HepG2 (cell line): Measurements from ENCODE around the gene CAMTA1. TPM values are rescaled to one million over a fixed set of nuclear protein-coding genes. Genes with fewer than 3 reads are reported as not detected.

Experiments
- ATAC-seq: fragments of 200-7000 bp; cut with Tn5 transposase; 3 replicates; pipeline ENCODE4 v1.9.1; 2020; ENCODE audit warnings: mild to moderate bottlenecking, moderate library complexity
- BruUV-seq: library from RNA; stranded (reverse); fragments of 400-500 nt; replicated peaks from 2 replicates; lab custom pipeline; 2021; lab: Mats Ljungman, UMichigan
- CTCF ChIA-PET: fragments of 300-600 bp; formaldehyde crosslinking; extraction: SDS; loops from one replicate; lab custom pipeline; 2021; ENCODE audit warnings: low total read pairs, inconsistent platforms, low intra/inter-chr PET ratio; lab: Yijun Ruan, JAX
- POLR2A ChIA-PET: fragments of 350-600 bp; sonication (Branson Sonifier 250); formaldehyde crosslinking; loops from one replicate; lab custom pipeline; 2020; ENCODE audit warnings: antibody characterized with exemption, inconsistent platforms; lab: Yijun Ruan, JAX
- DNase-seq: peaks from one replicate; pipeline ENCODE4 v3.0.0-alpha.2; 2015; ENCODE audit warnings: low spot score
- FAIRE-seq: peaks from 3 replicates; lab custom pipeline; 2011; peaks lifted over from hg19 to GRCh38; lab: Jason Lieb, UNC
- H2AFZ ChIP-seq: one replicate; pipeline ENCODE4 v1.6.1; 2011; ENCODE audit warnings: low read length, inconsistent platforms
- H3K27ac ChIP-seq: fragments of 300-600 bp; 3 replicates; pipeline ENCODE4 v1.8.0; 2011; ENCODE audit warnings: mixed run types, mild to moderate bottlenecking, mixed read lengths, low read length, inconsistent platforms; ENCODE audit not compliant: insufficient read depth; ENCODE audit errors: extremely low read length
- H3K27me3 ChIP-seq, 2 experiments: fragments of 200-600 bp in 1 of 2; 2 replicates in 1 of 2; 3 replicates in 1 of 2; pipeline versions ENCODE4 v1.6.0 to v1.8.0; 2011; ENCODE audit warnings: low read length in 2 of 2, mild to moderate bottlenecking in 2 of 2, moderate library complexity in 2 of 2, inconsistent platforms in 1 of 2; ENCODE audit not compliant: insufficient read depth in 2 of 2, control insufficient read depth in 1 of 2
- H3K36me3 ChIP-seq, 2 experiments: fragments of 200-600 bp in 1 of 2; replicated peaks in 1 of 2; 2 replicates in 1 of 2; 3 replicates in 1 of 2; pipeline versions ENCODE4 v1.5.1 to v1.8.0; 2011; ENCODE audit warnings: low read length in 2 of 2, inconsistent platforms in 1 of 2; ENCODE audit not compliant: insufficient read depth in 2 of 2, control insufficient read depth in 1 of 2
- H3K4me1 ChIP-seq: 2 replicates; pipeline ENCODE4 v1.5.1; 2012; ENCODE audit warnings: low read length, inconsistent platforms; ENCODE audit not compliant: insufficient read depth
- H3K4me2 ChIP-seq: 2 replicates; pipeline ENCODE4 v1.6.0; 2011; ENCODE audit warnings: low read depth, low read length, inconsistent platforms
- H3K4me3 ChIP-seq, 3 experiments: fragments of 200-600 bp in 1 of 3; sonication (generic), shearing (Covaris generic) in 1 of 3; replicated peaks in 1 of 3; 2 replicates each; pipeline ENCODE4 v1.5.1; 2011 to 2016; ENCODE audit warnings: low read length in 3 of 3, inconsistent platforms in 2 of 3, low read depth in 2 of 3, mild to moderate bottlenecking in 2 of 3, control low read depth in 1 of 3, mixed read lengths in 1 of 3; ENCODE audit not compliant: insufficient read depth in 1 of 3
- H3K79me2 ChIP-seq: one replicate; pipeline ENCODE4 v1.6.1; 2011; ENCODE audit warnings: low read length, inconsistent platforms; ENCODE audit not compliant: insufficient read depth
- H3K9ac ChIP-seq: 2 replicates; pipeline ENCODE4 v1.6.0; 2011; ENCODE audit warnings: mild to moderate bottlenecking, low read depth, low read length, inconsistent platforms; ENCODE audit not compliant: insufficient read depth
- H3K9me3 ChIP-seq: 2 replicates; pipeline ENCODE4 v1.5.1; 2012; ENCODE audit warnings: mild to moderate bottlenecking, low read length
- H4K20me1 ChIP-seq: 2 replicates; pipeline ENCODE4 v1.6.0; 2011; ENCODE audit warnings: inconsistent platforms, mild to moderate bottlenecking, low read length, moderate library complexity; ENCODE audit not compliant: insufficient read depth
- AGO2 ChIP-seq: fragments of 200-400 bp; formaldehyde crosslinking; optimal IDR thresholded peaks from 2 replicates; pipeline ENCODE3; 2017; ENCODE audit warnings: mild to moderate bottlenecking, low read depth, low read length, moderate library complexity
- AHR ChIP-seq: IDR thresholded peaks from 2 replicates; pipeline ENCODE4 v1.6.1; 2018; ENCODE audit warnings: missing genetic modification reagents, missing compliant biosample characterization
- NFKB2 ChIP-seq: sonication (generic); formaldehyde crosslinking; IDR thresholded peaks from 2 replicates; pipeline ENCODE4 v1.4.0; 2020; ENCODE audit warnings: missing genetic modification reagents, borderline replicate concordance
- SP5 ChIP-seq: IDR thresholded peaks from 2 replicates; pipeline ENCODE4 v1.6.1; 2016; ENCODE audit warnings: low read depth, borderline replicate concordance
- TBP ChIP-seq: sonication (generic); formaldehyde crosslinking; IDR thresholded peaks from 2 replicates; pipeline ENCODE4 v1.5.0; 2020; ENCODE audit warnings: missing genetic modification reagents
- TFE3 ChIP-seq: IDR thresholded peaks from 2 replicates; pipeline ENCODE4 v1.6.1; 2016
- UBTF ChIP-seq: sonication (generic); formaldehyde crosslinking; IDR thresholded peaks from 2 replicates; pipeline ENCODE4 v1.4.0; 2020; ENCODE audit warnings: mild to moderate bottlenecking, missing genetic modification reagents
- ZBTB38 ChIP-seq: sonication (generic); formaldehyde crosslinking; IDR thresholded peaks from 2 replicates; pipeline ENCODE4 v1.5.1; 2020; ENCODE audit warnings: mild to moderate bottlenecking, missing genetic modification reagents
- ZBTB7A ChIP-seq: sonication (generic); formaldehyde crosslinking; IDR thresholded peaks from 2 replicates; pipeline ENCODE4 v1.8.0; 2022; ENCODE audit warnings: mild to moderate bottlenecking, missing genetic modification reagents
- ZNF598 ChIP-seq: sonication (generic); formaldehyde crosslinking; IDR thresholded peaks from 2 replicates; pipeline ENCODE4 v1.5.1; 2020; ENCODE audit warnings: mild to moderate bottlenecking, missing genetic modification reagents, borderline replicate concordance
- WGBS: methylation state at CpG from one replicate; pipeline ENCODE4 v1.1.6; 2017; ENCODE audit warnings: low lambda C conversion rate; 5-methylcytosine and 5-hydroxymethylcytosine counted together
- in situ Hi-C: cut with HindIII; loops from 2 replicates; pipeline ENCODE4 v1.10.0; 2017; ENCODE audit warnings: low pct_unique_long_range_greater_than_20kb; ENCODE audit not compliant: extremely low pct_ligation_motif_present
- intact Hi-C: fragments of 100-400 bp; cut with micrococcal nuclease; formaldehyde crosslinking; loops from one replicate; pipeline ENCODE4 v1.10.0; 2022; ENCODE audit not compliant: unreplicated experiment
- polyA plus RNA-seq, 8 experiments: library from polyadenylated mRNA; depleted of rRNA in 3 of 8; stranded (reverse) in 7 of 8; unstranded in 1 of 8; fragments of >200 nt; fragmentation: Illumina TruSeq in 4 of 8; extraction: Trizol in 4 of 8; gene quantifications; 2 replicates each; pipeline versions ENCODE4 v1.2.1 to v1.2.3, GENCODE V29; 2011 to 2016; ENCODE audit warnings: low read depth in 4 of 8, missing spikeins in 1 of 8, mixed read lengths in 1 of 8; ENCODE audit not compliant: insufficient read depth in 1 of 8
- total RNA-seq, 5 experiments: library from RNA; depleted of rRNA; stranded (reverse); fragments of >200 nt; fragmentation: Illumina TruSeq; extraction: Trizol; gene quantifications; 2 replicates each; pipeline ENCODE4 v1.2.3, GENCODE V29; 2016; ENCODE audit warnings: low read depth in 1 of 5
- TF ChIP-seq, protein P1 (sequence below): sonication (generic); formaldehyde crosslinking; IDR thresholded peaks from 2 replicates; pipeline ENCODE4 v1.9.0; 2021; ENCODE audit warnings: missing genetic modification reagents, borderline replicate concordance
- TF ChIP-seq, protein P2 (sequence below): sonication (generic); formaldehyde crosslinking; IDR thresholded peaks from 2 replicates; pipeline ENCODE4 v1.8.0; 2022; ENCODE audit warnings: mild to moderate bottlenecking, missing genetic modification reagents, moderate library complexity
- TF ChIP-seq, protein P3 (sequence below): sonication (generic); formaldehyde crosslinking; IDR thresholded peaks from 2 replicates; pipeline ENCODE4 v1.4.0; 2020; ENCODE audit warnings: mild to moderate bottlenecking, missing genetic modification reagents

The CAMTA1 gene
- total and polyA plus RNA-seq, 2 of the 13 experiments (the other 11 are each of a cell fraction or from before 2014, with no cell fraction given) = 25.0 to 36.4 TPM

DNA sequence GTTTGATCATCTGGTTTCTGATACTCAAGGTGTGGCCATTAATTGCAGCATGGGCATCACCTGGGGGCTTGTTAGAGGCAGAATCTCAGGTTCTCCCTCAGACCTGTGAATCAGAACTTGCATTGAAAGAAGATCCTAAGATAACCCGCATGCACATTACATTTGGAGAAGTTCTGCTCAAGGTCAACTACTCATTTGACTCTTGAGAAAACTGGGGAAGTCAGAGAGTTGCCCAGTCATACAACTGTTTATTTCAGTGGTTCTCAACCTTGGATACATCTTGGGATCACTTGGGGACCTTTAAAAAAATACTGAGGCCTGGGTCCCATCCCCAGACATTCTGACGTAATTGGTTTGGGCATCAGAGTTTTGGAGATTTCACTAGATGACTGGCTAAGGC lies 30.5 kb downstream of the CAMTA1 start:
- H4K20me1 ChIP-seq = 0 out of 2 replicates have a peak, but pooled peaks cover 4% of the 10 kb centered on the region
- WGBS = 96% methylated on average over 2 of the region's 2 CpGs
- TF ChIP-seq ZNF598 (CRISPR knock-in tag) (no peak), TBP (CRISPR knock-in tag) (no peak), NFKB2 (CRISPR knock-in tag) (no peak), SP5 (CRISPR knock-in tag) (no peak), AHR (CRISPR knock-in tag) (no peak), UBTF (CRISPR knock-in tag) (no peak), ZBTB7A (CRISPR knock-in tag) (no peak), ZBTB38 (CRISPR knock-in tag) (no peak), AGO2 (no peak), TFE3 (CRISPR knock-in tag) (no peak)
- TF ChIP-seq, protein P1, sequence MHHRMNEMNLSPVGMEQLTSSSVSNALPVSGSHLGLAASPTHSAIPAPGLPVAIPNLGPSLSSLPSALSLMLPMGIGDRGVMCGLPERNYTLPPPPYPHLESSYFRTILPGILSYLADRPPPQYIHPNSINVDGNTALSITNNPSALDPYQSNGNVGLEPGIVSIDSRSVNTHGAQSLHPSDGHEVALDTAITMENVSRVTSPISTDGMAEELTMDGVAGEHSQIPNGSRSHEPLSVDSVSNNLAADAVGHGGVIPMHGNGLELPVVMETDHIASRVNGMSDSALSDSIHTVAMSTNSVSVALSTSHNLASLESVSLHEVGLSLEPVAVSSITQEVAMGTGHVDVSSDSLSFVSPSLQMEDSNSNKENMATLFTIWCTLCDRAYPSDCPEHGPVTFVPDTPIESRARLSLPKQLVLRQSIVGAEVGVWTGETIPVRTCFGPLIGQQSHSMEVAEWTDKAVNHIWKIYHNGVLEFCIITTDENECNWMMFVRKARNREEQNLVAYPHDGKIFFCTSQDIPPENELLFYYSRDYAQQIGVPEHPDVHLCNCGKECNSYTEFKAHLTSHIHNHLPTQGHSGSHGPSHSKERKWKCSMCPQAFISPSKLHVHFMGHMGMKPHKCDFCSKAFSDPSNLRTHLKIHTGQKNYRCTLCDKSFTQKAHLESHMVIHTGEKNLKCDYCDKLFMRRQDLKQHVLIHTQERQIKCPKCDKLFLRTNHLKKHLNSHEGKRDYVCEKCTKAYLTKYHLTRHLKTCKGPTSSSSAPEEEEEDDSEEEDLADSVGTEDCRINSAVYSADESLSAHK (CRISPR knock-in tag) = no peak
- TF ChIP-seq, protein P2, sequence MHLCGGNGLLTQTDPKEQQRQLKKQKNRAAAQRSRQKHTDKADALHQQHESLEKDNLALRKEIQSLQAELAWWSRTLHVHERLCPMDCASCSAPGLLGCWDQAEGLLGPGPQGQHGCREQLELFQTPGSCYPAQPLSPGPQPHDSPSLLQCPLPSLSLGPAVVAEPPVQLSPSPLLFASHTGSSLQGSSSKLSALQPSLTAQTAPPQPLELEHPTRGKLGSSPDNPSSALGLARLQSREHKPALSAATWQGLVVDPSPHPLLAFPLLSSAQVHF (CRISPR knock-in tag) = no peak
- TF ChIP-seq, protein P3, sequence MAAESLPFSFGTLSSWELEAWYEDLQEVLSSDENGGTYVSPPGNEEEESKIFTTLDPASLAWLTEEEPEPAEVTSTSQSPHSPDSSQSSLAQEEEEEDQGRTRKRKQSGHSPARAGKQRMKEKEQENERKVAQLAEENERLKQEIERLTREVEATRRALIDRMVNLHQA = no peak
- H3K27me3 ChIP-seq = no peaks in the 10 kb centered on the region
- peaks cover 44% of the 10 kb centered on the region for H3K79me2 ChIP-seq
- ATAC-seq (no peak), DNase-seq (no peak), FAIRE-seq (no peak)
- peaks cover 31% of the 10 kb centered on the region for H3K4me1 ChIP-seq
- in situ Hi-C loops = no loop called here
- H3K4me3 ChIP-seq = no peak overlapping the region
- no peaks in the 10 kb centered on the region for H3K9me3 ChIP-seq
- ChIA-PET POLR2A (interaction anchor here (0.6 kb wide), 1 partner anchor 8 kb away, joined by 3 read pairs; no protein-coding TSS in a partner anchor), CTCF (no interaction called here)
- H3K27ac ChIP-seq = no peak overlapping the region
- intact Hi-C loops = no loop called here
- no peaks in the 10 kb centered on the region; a peak in 1 of 5 replicates for H3K36me3 ChIP-seq
- no peak overlapping the region for H3K4me2 ChIP-seq
- H2AFZ ChIP-seq = no peak overlapping the region
- no peak overlapping the region for H3K9ac ChIP-seq
- BruUV-seq = no TSS peak
